ENCODE data around the gene NUP54.

NUP54 gene

GRCh38 chr4:76141241-76141640, 7.0 kb downstream of the NUP54 start:
- DNase-seq: no peak

DNA sequence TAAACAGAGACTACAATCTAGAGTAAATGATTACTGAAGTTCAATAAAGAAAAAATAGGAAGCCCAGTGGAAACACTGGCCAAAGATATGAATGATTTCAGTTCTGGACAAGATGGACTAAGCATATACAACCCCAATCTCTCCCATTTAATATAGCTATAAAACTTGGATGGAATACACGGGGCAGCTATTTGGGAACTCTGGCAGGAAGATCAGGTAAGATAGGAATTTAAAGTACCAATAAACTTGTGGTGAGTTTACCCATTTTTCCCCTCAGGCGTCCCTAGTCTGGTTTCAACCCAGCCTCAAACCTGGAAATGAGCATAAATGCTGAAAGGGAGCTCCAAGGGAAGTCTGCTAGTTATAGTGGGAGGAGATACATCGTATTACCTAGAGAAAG, 20.4 kb downstream of the NUP54 start:
- no peak for DNase-seq

- no peak for DNase-seq
Observed at GRCh38 chr4:76125816-76126215, 22.4 kb downstream of the NUP54 start.

- DNase-seq: no peak
Observed at GRCh38 chr4:76120199-76120598, 28.0 kb downstream of the NUP54 start.

GRCh38 chr4:76117536-76117935, 30.7 kb downstream of the NUP54 start:
- no peak for DNase-seq

- DNase-seq: no peak
Observed at GRCh38 chr4:76116821-76117220, 31.4 kb downstream of the NUP54 start.

DNA sequence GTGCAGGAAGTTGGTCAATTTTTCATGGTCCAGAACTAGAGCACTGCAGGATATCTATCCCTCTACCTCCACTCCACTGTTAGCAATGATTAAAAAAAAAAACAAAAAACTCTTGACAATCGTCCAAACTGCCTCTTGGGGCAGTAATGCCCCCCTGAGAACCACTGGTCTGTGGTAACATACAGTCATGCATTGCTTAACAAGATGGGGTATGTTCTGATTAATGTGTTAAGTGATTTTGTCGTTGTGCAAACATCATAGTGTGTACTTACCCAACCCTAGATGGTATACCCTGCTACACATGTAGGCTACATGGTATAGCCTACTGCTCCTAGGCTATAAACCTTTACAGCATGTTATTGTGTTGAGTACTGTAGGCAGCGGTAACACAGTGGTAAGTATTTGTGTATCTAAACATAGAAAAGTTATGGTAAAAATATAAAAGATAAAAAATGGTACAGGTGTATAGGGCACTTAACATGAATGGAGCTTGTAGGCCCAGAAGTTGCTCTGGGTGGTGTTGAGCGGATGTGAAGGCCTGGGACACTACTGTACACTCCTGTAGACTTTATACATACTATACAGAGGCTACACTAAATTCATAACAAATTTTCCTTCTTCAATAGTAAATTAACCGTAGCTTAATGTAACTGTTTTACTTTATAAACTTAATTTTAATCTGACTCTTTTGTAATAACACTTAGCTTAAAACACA, 39.6 kb downstream of the NUP54 start:
- DNase-seq: no peak

DNA sequence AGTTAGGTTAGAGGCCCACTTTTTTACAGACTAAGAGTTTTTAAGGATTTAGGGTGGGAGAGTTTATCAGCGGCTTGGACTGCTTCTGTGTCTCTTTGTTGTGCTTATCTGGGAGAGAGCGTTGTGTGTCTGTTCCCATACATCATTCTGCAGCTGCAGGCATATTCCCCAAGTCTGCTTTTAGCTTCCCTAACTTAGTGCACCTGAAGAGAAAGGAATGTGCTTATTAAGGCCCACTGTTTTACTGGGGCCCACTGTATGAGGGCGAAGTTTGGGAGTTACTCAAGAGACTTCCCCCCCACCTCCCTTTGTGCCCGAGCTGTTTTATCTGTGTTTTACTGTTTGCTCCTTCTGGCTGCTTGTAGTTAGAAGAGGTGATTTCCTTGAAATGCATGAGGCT, 41.8 kb downstream of the NUP54 start:
- DNase-seq: no peak

DNA sequence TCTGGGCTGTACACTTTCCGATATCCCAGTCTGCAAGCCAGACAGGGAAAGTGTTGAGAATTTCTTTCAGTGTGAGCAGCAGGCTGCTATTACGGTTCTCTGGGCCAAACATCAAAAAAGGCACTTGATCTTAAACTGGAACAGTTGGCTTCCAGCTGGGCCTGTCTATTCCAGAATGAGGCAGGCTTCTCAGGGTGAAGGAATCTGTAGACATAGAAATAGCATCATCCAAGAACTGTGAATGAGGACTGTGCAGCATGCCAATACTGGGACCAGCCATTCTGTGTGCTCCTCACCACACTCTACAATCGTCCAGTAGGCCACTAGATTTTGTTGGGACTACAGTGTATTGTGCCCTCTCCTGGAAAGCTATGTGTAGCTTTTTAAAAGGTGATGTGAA, 42.5 kb downstream of the NUP54 start:
- no peak for DNase-seq

GRCh38 chr4:76096076-76096475, 52.1 kb downstream of the NUP54 start:
- DNase-seq: no peak

DNA sequence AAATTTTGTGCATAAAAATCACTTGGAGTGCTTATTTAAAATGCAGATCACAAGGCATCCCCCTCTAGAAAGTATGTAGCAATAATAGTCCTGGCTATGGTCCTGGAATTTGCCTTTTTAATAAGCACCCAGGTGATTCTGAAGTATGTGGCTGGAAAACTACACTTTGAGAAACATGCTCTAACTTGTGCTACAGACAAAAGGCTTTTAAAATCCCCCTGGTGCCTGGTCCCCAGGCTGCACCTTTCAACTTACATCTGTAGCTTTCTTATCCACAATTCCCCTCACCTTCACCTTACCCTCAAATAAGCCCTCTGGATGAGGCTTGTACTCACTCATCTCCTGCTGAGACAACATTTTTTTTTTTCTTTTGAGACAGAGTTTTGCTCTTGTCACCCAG, 52.6 kb downstream of the NUP54 start:
- DNase-seq: no peak

DNA sequence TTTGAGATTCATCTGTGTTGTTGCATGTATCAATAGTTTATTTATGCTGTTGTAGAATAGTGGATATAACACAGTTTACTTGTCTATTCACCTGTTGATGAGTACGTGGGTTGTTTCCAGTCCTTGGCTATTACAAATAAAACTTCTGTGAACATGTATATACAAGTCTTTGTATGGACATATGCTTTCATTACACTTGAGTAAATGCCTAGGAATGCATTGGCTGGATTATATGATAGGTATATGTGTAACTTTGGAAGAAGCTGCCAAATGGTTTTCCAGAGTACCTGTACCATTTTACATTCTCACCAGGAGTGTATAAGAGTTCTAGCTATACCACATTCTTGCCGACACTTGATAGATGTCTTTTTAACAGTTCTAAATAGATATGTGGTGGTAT, 57.1 kb downstream of the NUP54 start:
- no peak for DNase-seq

DNA sequence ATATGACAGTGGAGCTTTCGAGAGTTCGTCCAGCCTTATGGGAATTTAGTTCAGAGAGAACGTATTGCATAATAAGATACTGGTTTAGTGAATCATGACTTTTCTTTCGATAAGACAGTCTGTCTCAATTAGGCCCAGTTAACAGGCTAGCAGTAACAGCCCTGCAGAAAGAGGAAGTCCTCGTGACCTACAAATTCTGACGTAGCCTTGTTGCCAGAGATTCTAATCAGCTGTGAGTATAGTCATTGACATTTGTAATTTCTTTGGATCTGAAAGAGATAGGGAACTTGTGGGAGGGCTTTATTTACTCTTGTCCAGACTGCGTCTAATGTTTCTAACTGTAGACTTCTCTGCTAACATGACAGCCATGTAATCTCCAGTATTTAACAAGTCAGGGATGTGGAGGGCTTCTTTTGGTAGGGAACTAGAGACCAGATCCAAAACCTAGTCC, 57.9 kb downstream of the NUP54 start:
- DNase-seq: no peak

- DNase-seq: no peak
Observed at GRCh38 chr4:76088719-76089118, 59.5 kb downstream of the NUP54 start.

GRCh38 chr4:76087007-76087769, 61.0 kb downstream of the NUP54 start:
- DNase-seq: no peak

DNA sequence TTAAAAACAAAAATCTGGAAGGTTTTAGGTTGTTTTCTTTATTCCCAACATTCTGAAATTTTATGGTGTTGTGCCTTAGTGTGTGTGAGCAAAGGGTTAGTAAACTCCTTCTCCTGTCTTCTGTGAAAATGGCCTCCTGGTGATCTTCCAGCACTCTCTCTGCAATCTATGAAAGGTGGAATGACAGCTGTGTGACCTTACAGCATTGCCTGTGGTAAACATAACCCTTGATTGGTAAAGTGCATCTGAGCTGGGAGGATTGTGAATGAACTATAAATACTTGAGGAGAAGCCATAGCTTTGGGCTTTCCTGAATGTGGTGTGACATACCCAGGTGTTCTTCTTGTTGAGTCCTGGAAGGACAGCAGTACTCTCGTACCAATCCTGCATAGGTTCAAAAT, 63.7 kb downstream of the NUP54 start:
- DNase-seq: no peak

GRCh38 chr4:76083386-76083988, 64.7 kb downstream of the NUP54 start:
- DNase-seq: no peak

- DNase-seq: no peak
Observed at GRCh38 chr4:76078033-76078613, 70.1 kb downstream of the NUP54 start.

- no peak for DNase-seq
Observed at GRCh38 chr4:76074993-76075600, 73.1 kb downstream of the NUP54 start.

DNA sequence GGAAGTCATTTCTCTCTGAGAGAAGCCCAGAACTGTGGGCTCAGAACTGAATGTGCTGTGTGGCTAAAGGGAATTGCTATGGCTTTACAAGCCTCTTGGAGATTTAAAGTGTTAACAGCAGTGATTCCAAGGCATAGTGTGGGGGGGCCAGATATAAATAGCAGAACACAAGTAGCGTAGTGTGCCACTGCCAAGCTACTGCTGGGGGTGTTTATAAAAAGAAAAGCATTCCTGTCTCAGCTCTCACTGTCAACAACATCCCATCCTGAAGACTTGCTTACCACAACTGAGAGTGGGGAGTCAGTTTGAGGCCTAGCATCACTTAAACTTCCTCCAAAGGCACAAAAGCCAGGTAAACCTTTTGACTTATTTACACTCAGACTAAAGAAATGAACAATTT, 73.7 kb downstream of the NUP54 start, which contains the start of gene ART3:
ART3 (plus strand) TSS at position 242 of the 400 bp plus-strand sequence. CDS start 1,181 bp downstream, outside the sequence.
- no peak for DNase-seq

DNA sequence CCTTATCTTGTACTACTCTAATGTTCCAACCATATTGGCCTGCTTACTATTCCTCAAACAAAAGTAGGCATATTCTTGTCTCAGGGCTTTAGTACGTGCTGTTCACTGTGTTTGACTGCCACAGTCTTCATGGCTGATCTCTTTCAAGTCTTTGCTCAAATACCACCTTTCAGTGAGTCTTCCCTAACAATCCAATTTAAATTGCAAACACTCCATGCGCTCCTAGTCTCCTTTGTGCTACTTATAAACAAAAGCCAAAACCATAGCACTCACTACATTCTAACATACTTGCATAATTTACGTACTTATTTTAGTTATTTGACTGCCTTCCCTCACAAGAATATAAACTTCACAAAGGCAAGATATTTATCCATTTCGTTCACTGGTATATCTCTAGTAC, 75.4 kb downstream of the NUP54 start:
- no peak for DNase-seq

GRCh38 chr4:76067652-76068286, 80.4 kb downstream of the NUP54 start:
- peak; percentile 59 for DNase-seq

GRCh38 chr4:76066546-76066945, 81.7 kb downstream of the NUP54 start:
- no peak for DNase-seq
